ENCODE data around the gene ADSL. TPM values are rescaled to one million over a fixed set of nuclear protein-coding genes. Genes with fewer than 3 reads are reported as not detected.

ADSL gene
- total RNA-seq, 4 donors from 2014 or later: 54.6 to 79.1 (median 75.9) TPM

GRCh38 chr22:40335358-40335757 is 10.9 kb upstream of the ADSL start:
- TF ChIP-seq CTCF (IDR thresholded peaks at IDR 0.05; ENCODE audit: low read depth): no peak

GRCh38 chr22:40340044-40340443 is 6.3 kb upstream of the ADSL start:
- no peak for TF ChIP-seq CTCF (IDR thresholded peaks at IDR 0.05; ENCODE audit: low read depth)

GRCh38 chr22:40341604-40342003 is 4.7 kb upstream of the ADSL start:
- TF ChIP-seq CTCF (IDR thresholded peaks at IDR 0.05; ENCODE audit: low read depth): no peak

- TF ChIP-seq CTCF (IDR thresholded peaks at IDR 0.05; ENCODE audit: low read depth): no peak
Observed at GRCh38 chr22:40342521-40342920, 3.8 kb upstream of the ADSL start.

- TF ChIP-seq CTCF (IDR thresholded peaks at IDR 0.05; ENCODE audit: low read depth): no peak
Observed at GRCh38 chr22:40345271-40345670, 1.0 kb upstream of the ADSL start.

- no peak for TF ChIP-seq CTCF (IDR thresholded peaks at IDR 0.05; ENCODE audit: low read depth)
Observed at GRCh38 chr22:40345815-40346184, 500 bp upstream of the ADSL start.

GRCh38 chr22:40347300-40347699 is 1.0 kb downstream of the ADSL start:
- no peak for TF ChIP-seq CTCF (IDR thresholded peaks at IDR 0.05; ENCODE audit: low read depth)
